DND-41 (cell line): Measurements from ENCODE around the gene AKAP1.
A peak's percentile ranks its signal among the peaks of the same experiment; 100 is the strongest.

Experiments
- EZH2 ChIP-seq: IDR thresholded peaks from 3 replicates; pipeline ENCODE4 v1.6.1; 2012; ENCODE audit warnings: borderline replicate concordance, low read depth, mild to moderate bottlenecking, moderate library complexity, low read length, inconsistent platforms; ENCODE audit not compliant: severe bottlenecking
- TF ChIP-seq, protein P1 (sequence below): IDR thresholded peaks from 2 replicates; pipeline ENCODE4 v1.5.1; 2012; ENCODE audit warnings: borderline replicate concordance, low read length, moderate library complexity, mild to moderate bottlenecking; ENCODE audit not compliant: poor library complexity, severe bottlenecking; ENCODE audit errors: extremely low read depth

DNA sequence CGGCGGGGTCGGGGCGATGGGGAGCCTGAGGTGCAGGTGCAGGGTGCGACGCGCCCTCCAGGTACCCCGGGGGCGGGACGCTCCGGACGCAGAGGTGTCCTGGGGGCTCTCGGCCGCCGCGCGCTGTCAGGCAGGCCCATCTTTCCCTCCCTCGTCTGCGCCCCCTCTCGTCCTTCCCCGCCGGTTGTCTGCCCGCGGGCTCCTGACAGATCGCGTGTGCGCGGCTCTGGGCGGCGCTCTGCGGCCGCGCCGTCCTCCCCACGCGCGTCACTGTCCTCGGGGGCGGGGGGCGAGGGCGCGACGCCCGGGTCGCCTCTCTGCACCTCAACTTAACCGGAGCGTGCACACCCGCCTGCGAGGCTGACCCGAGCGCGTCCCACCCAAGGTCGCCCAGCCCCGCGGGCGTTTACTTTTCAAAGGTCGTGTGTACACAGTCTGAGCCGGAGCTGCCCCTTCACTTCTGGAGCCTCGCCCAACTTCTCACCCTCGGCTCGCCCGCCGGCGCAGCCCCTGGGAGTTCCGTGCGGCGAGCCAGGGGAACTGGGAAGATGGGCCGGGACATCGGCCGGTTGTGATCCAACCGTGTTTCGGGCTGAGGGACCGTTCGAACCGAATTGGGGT is 512 bp downstream of the AKAP1 start:
- no peak for TF ChIP-seq EZH2
- TF ChIP-seq, protein P1, sequence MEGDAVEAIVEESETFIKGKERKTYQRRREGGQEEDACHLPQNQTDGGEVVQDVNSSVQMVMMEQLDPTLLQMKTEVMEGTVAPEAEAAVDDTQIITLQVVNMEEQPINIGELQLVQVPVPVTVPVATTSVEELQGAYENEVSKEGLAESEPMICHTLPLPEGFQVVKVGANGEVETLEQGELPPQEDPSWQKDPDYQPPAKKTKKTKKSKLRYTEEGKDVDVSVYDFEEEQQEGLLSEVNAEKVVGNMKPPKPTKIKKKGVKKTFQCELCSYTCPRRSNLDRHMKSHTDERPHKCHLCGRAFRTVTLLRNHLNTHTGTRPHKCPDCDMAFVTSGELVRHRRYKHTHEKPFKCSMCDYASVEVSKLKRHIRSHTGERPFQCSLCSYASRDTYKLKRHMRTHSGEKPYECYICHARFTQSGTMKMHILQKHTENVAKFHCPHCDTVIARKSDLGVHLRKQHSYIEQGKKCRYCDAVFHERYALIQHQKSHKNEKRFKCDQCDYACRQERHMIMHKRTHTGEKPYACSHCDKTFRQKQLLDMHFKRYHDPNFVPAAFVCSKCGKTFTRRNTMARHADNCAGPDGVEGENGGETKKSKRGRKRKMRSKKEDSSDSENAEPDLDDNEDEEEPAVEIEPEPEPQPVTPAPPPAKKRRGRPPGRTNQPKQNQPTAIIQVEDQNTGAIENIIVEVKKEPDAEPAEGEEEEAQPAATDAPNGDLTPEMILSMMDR = peak; percentile 50
